Smooth muscle cell (in vitro differentiated cells): ENCODE data around the gene CLEC2D. TPM values are rescaled to one million over a fixed set of nuclear protein-coding genes. Genes with fewer than 3 reads are reported as not detected.

Source experiments
- DNase-seq: peaks from one replicate; lab custom pipeline; 2025; ENCODE audit not compliant: unreplicated experiment; lab: John Stamatoyannopoulos, UW
- H2AFZ ChIP-seq: fragments of 200-600 bp; sonication (generic); 2 replicates; pipeline ENCODE4 v1.6.0; 2016; ENCODE audit warnings: antibody characterized with exemption, low read depth, mild to moderate bottlenecking
- H3F3A ChIP-seq: fragments of 200-600 bp; sonication (generic); 2 replicates; pipeline ENCODE4 v1.6.0; 2017; ENCODE audit warnings: antibody characterized with exemption, low read depth
- H3K27ac ChIP-seq: fragments of 200-600 bp; sonication (generic); 2 replicates; pipeline ENCODE4 v1.5.1; 2016; ENCODE audit warnings: low read depth, mild to moderate bottlenecking
- H3K27me3 ChIP-seq: fragments of 200-600 bp; sonication (generic); 2 replicates; pipeline ENCODE4 v1.6.1; 2016; ENCODE audit warnings: low read depth, mild to moderate bottlenecking
- H3K36me3 ChIP-seq: fragments of 200-600 bp; sonication (generic); 2 replicates; pipeline ENCODE4 v1.5.1; 2016; ENCODE audit warnings: low read depth
- H3K4me1 ChIP-seq: fragments of 200-600 bp; sonication (generic); 2 replicates; pipeline ENCODE4 v1.5.1; 2016; ENCODE audit warnings: low read depth
- H3K4me2 ChIP-seq: fragments of 200-600 bp; sonication (generic); 2 replicates; pipeline ENCODE4 v1.6.0; 2016; ENCODE audit warnings: mild to moderate bottlenecking
- H3K4me3 ChIP-seq: fragments of 200-600 bp; sonication (generic); 2 replicates; pipeline ENCODE4 v1.5.1; 2016; ENCODE audit warnings: mild to moderate bottlenecking
- H3K79me2 ChIP-seq: fragments of 200-600 bp; sonication (generic); 2 replicates; pipeline ENCODE4 v1.6.0; 2016; ENCODE audit warnings: low read depth, mild to moderate bottlenecking
- H3K9ac ChIP-seq: fragments of 200-600 bp; sonication (generic); 2 replicates; pipeline ENCODE4 v1.6.0; 2016; ENCODE audit warnings: low read depth
- H3K9me3 ChIP-seq: fragments of 200-600 bp; sonication (generic); replicated peaks from 2 replicates; pipeline ENCODE4 v1.5.1; 2016; ENCODE audit warnings: low read depth
- H4K20me1 ChIP-seq: fragments of 200-600 bp; sonication (generic); 2 replicates; pipeline ENCODE4 v1.6.0; 2016; ENCODE audit warnings: low read depth
- CTCF ChIP-seq: fragments of 200-600 bp; sonication (generic); IDR thresholded peaks from 2 replicates; pipeline ENCODE4 v1.5.1; 2017; ENCODE audit warnings: borderline replicate concordance, mild to moderate bottlenecking, antibody characterized with exemption; ENCODE audit not compliant: insufficient read depth, poor library complexity, severe bottlenecking
- WGBS: methylation state at CpG from one replicate; pipeline ENCODE4 v1.1.7; 2016; ENCODE audit warnings: low lambda C conversion rate; 5-methylcytosine and 5-hydroxymethylcytosine counted together
- polyA plus RNA-seq: library from polyadenylated mRNA; unstranded; fragments of >200 nt; fragmentation: Nextera tagmentation; extraction: Ambion mirVana; gene quantifications from 2 replicates; pipeline ENCODE4 v1.2.1, GENCODE V29; 2016
- total RNA-seq: library from RNA; depleted of rRNA; stranded (reverse); fragments of >200 nt; gene quantifications from 2 replicates; pipeline ENCODE4 v1.2.3, GENCODE V29; 2014

Gene CLEC2D
- total and polyA plus RNA-seq, 2 experiments from 2014 or later, result 2.2 to 5.8 TPM

DNA sequence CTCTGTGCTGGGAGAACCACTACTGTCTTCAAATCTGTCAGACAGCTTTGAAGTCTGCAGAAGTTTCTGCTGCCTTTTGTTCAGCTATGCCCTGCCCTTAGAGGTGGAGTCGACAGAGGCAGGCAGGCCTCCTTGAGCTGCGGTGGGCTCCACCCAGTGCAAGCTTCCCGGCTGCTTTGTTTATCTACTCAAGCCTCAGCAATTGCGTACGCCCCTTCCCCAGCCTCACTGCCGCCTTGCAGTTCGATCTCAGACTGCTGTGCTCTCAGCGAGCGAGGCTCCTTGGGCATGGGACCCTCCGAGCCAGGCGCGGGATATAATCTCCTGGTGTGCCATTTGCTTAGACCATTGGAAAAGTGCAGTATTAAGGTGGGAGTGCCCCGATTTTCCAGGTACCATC is 36.7 kb upstream of the CLEC2D start:
- H2AFZ ChIP-seq, result no peak overlapping the region
- H3K27me3 ChIP-seq, result no peaks in the 10 kb centered on the region
- no peak overlapping the region for H3K9ac ChIP-seq
- no peak overlapping the region for H3K27ac ChIP-seq
- H3K36me3 ChIP-seq, result no peaks in the 10 kb centered on the region
- H3K4me1 ChIP-seq, result no peaks in the 10 kb centered on the region
- DNase-seq, result no peak
- no peaks in the 10 kb centered on the region for H4K20me1 ChIP-seq
- no peak overlapping the region for H3K4me2 ChIP-seq
- no peaks in the 10 kb centered on the region for H3K9me3 ChIP-seq
- H3K4me3 ChIP-seq, result no peak overlapping the region
- no peaks in the 10 kb centered on the region for H3K79me2 ChIP-seq
- 97% methylated on average over 13 of the region's 13 CpGs for WGBS
- no peak for TF ChIP-seq CTCF
- H3F3A ChIP-seq, result no peaks in the 10 kb centered on the region

DNA sequence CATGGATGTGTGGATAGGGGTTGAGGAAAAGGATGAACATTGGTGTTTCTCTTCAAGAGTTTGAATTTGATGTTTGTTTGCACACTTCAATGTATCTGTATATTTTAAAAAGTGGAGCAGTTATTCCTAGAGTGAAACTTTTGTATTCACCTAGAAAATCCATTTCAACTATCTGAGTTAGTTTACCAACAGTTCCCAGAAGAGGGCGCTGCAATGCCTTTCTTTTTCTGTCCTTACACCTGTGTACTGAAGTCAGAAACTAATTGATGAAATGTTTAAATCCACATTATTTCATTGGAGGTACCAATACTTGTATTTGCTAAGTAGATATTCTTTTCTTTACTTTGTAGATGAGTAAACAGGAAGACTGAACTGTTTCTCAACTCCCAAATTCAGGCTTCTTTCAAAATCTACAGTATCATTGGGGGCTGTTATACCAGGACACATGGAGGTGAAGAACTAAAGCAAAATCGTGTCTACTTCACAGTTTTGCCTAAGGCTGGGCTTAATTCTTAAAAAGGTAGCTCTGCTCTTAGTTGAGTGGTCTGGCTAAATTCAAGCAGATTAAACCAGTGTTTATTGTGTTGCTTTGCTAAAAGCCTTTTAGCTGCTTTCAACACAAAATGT is 35.2 kb upstream of the CLEC2D start:
- H3K27me3 ChIP-seq, result no peaks in the 10 kb centered on the region
- no peak overlapping the region for H3K4me2 ChIP-seq
- no peak overlapping the region for H3K27ac ChIP-seq
- no peak overlapping the region for H3K9ac ChIP-seq
- no peaks in the 10 kb centered on the region for H3K9me3 ChIP-seq
- peak; percentile 90 for TF ChIP-seq CTCF
- H3K4me3 ChIP-seq, result no peak overlapping the region
- H3F3A ChIP-seq, result no peaks in the 10 kb centered on the region
- no peaks in the 10 kb centered on the region for H3K79me2 ChIP-seq
- no peak overlapping the region for H2AFZ ChIP-seq
- H4K20me1 ChIP-seq, result no peaks in the 10 kb centered on the region
- WGBS, result 27% methylated on average over 2 of the region's 2 CpGs
- H3K4me1 ChIP-seq, result no peaks in the 10 kb centered on the region
- DNase-seq, result no peak
- H3K36me3 ChIP-seq, result no peaks in the 10 kb centered on the region

- Histone ChIP-seq H2AFZ (no peak overlapping the region), H3K27me3 (no peaks in the 10 kb centered on the region), H3K27ac (no peak overlapping the region), H4K20me1 (no peaks in the 10 kb centered on the region), H3K9ac (no peak overlapping the region), H3K4me1 (no peaks in the 10 kb centered on the region), H3F3A (no peaks in the 10 kb centered on the region), H3K36me3 (no peaks in the 10 kb centered on the region), H3K9me3 (no peaks in the 10 kb centered on the region), H3K4me2 (no peak overlapping the region), H3K4me3 (no peak overlapping the region), H3K79me2 (no peaks in the 10 kb centered on the region)
- DNase-seq, result no peak
- TF ChIP-seq CTCF, result no peak
- whole genome bisulfite sequencing, result 90% methylated on average over 2 of the region's 2 CpGs
These were observed 34.4 kb upstream of the CLEC2D start for GRCh38 chr12:9634969-9635754.
